Measurements from ENCODE around the gene GRIN2D.

The GRIN2D gene

GRCh38 chr19:48398375-48399235, 5.1 kb downstream of the GRIN2D start:
- peak; percentile 91 for DNase-seq

GRCh38 chr19:48400018-48400742, 6.7 kb downstream of the GRIN2D start:
- DNase-seq = peak; percentile 69

GRCh38 chr19:48401287-48401686, 7.8 kb downstream of the GRIN2D start:
- DNase-seq = no peak

GRCh38 chr19:48403606-48404005, 10.1 kb downstream of the GRIN2D start:
- DNase-seq = peak; percentile 87

- no peak for DNase-seq
These were observed 11.7 kb downstream of the GRIN2D start for GRCh38 chr19:48405010-48405659.

GRCh38 chr19:48405850-48406249, 12.4 kb downstream of the GRIN2D start:
- no peak for DNase-seq

GRCh38 chr19:48413879-48414587, 20.6 kb downstream of the GRIN2D start:
- no peak for DNase-seq

GRCh38 chr19:48415395-48415794, 21.9 kb downstream of the GRIN2D start:
- DNase-seq = peak; percentile 99

- DNase-seq = no peak
These were observed 22.3 kb downstream of the GRIN2D start for GRCh38 chr19:48415806-48416221.

GRCh38 chr19:48417421-48417820, 24.0 kb downstream of the GRIN2D start:
- no peak for DNase-seq

GRCh38 chr19:48418317-48419064, 25.0 kb downstream of the GRIN2D start:
- peak; percentile 69 for DNase-seq

GRCh38 chr19:48419158-48419920, 25.9 kb downstream of the GRIN2D start:
- DNase-seq = peak; percentile 89

GRCh38 chr19:48421548-48421947, 28.1 kb downstream of the GRIN2D start:
- no peak for DNase-seq

GRCh38 chr19:48424694-48425219, 31.3 kb downstream of the GRIN2D start:
- DNase-seq = peak; percentile 52

- DNase-seq = no peak
These were observed 35.2 kb downstream of the GRIN2D start for GRCh38 chr19:48428670-48429069.

- no peak for DNase-seq
These were observed 39.9 kb downstream of the GRIN2D start for GRCh38 chr19:48433337-48433736.

GRCh38 chr19:48436586-48436985, 43.1 kb downstream of the GRIN2D start:
- no peak for DNase-seq

- no peak for DNase-seq
These were observed 48.0 kb downstream of the GRIN2D start for GRCh38 chr19:48441360-48442050.

GRCh38 chr19:48442116-48443035, 48.9 kb downstream of the GRIN2D start:
- DNase-seq = no peak

Measured in hematopoietic multipotent progenitor cell treated with erythropoietin and hydrocortisone succinate and interleukin-3 and kit ligand, for 6 days (in vitro differentiated cells).